ENCODE data around the gene COL7A1. TPM values are rescaled to one million over a fixed set of nuclear protein-coding genes. Genes with fewer than 3 reads are reported as not detected.
A peak's percentile ranks its signal among the peaks of the same experiment; 100 is the strongest.

COL7A1 gene
- total and polyA plus RNA-seq, 2 of the 13 experiments (the other 11 are each of a cell fraction or from before 2014, with no cell fraction given), result 2.7 to 11.7 TPM

- no TSS peak for BruUV-seq (replicated peaks)
- H4K20me1 ChIP-seq (ENCODE audit: insufficient read depth, low read length), result peaks cover 2% of the 10 kb centered on the region; the same call in 1 of the 2 replicates
- peak within 1 kb of the TSS; percentile 91 for H3K9ac ChIP-seq (ENCODE audit: insufficient read depth, low read depth, low read length)
- WGBS (ENCODE audit: low lambda C conversion rate), result 11% methylated on average over 13 of the region's 86 CpGs
- no peak within 1 kb of the TSS for H2AFZ ChIP-seq (ENCODE audit: low read length)
- H3K27me3 ChIP-seq (ENCODE audit: control insufficient read depth in 1 of 2, insufficient read depth in 2 of 2, low read length in 2 of 2), result no peaks in the 10 kb centered on the region; a peak in 1 of 5 replicates
- intact Hi-C loops (cut with micrococcal nuclease; ENCODE audit: unreplicated experiment) (loop anchor here (2.0 kb wide), 1 partner anchor 25 kb away; the partner anchor contains the start of gene SLC26A6), in situ Hi-C loops (cut with HindIII; ENCODE audit: extremely low pct_ligation_motif_present, low pct_unique_long_range_greater_than_20kb) (no loop called here)
- peaks cover 22% of the 10 kb centered on the region for H3K79me2 ChIP-seq (ENCODE audit: insufficient read depth, low read length)
- peak; percentile 40 for FAIRE-seq
- POLR2A ChIA-PET, result interaction anchor here (0.6 to 1.7 kb wide), 12 partner anchors 9 to 170 kb away, joined by 3 to 30 read pairs (median 4); partner anchors contain the start of genes CCDC51, CELSR3, PFKFB4 and SLC26A6
- CTCF ChIA-PET (ENCODE audit: low intra/inter-chr PET ratio, low total read pairs), result interaction anchor here (0.7 to 1.7 kb wide), 2 partner anchors 26 to 51 kb away, joined by 4 to 13 read pairs; partner anchors contain the start of gene SLC26A6
- H3K4me2 ChIP-seq (ENCODE audit: low read depth, low read length), result peak within 1 kb of the TSS; percentile 82
- peak; percentile 85 for DNase-seq (ENCODE audit: low spot score)
- H3K9me3 ChIP-seq (ENCODE audit: low read length), result no peaks in the 10 kb centered on the region
- peak within 1 kb of the TSS; percentile 68 for H3K27ac ChIP-seq (ENCODE audit: extremely low read length, insufficient read depth, low read length)
- peak; percentile 98 for ATAC-seq
- H3K36me3 ChIP-seq (replicated peaks in 1 of 2; ENCODE audit: control insufficient read depth in 1 of 2, insufficient read depth in 2 of 2, low read length in 2 of 2), result peaks cover 13 to 26% of the 10 kb centered on the region in 2 experiments
- peaks cover 58% of the 10 kb centered on the region for H3K4me1 ChIP-seq (ENCODE audit: insufficient read depth, low read length)
- H3K4me3 ChIP-seq (replicated peaks in 1 of 3; ENCODE audit: insufficient read depth in 1 of 3, low read depth in 2 of 3, low read length in 3 of 3), result peak within 1 kb of the TSS; percentile 77 to 98 (median 96)
- TF ChIP-seq ZNF788 (CRISPR knock-in tag; IDR thresholded peaks at IDR 0.05; ENCODE audit: borderline replicate concordance) (peak; percentile 84; the same call in 1 of the 2 replicates), ATF1 (CRISPR knock-in tag; IDR thresholded peaks at IDR 0.05) (no peak), SOX13 (IDR thresholded peaks at IDR 0.05) (no peak), SOX13 (CRISPR knock-in tag; conservative IDR thresholded peaks at IDR 0.05 in 1 of 2, IDR thresholded peaks at IDR 0.05 in 1 of 2) (peak in 1 of 2 experiments; percentile 52; a peak in 2 of 4 replicates), CTCF (CRISPR knock-in tag; IDR thresholded peaks at IDR 0.05) (peak; percentile 98), ZNF724P (CRISPR knock-in tag; IDR thresholded peaks at IDR 0.05; ENCODE audit: borderline replicate concordance) (peak; percentile 62; the same call in 1 of the 2 replicates), ZSCAN5A (CRISPR knock-in tag; IDR thresholded peaks at IDR 0.05; ENCODE audit: borderline replicate concordance) (0 out of 2 replicates have a peak, but pooled peaks have one; percentile 48), MAX (IDR thresholded peaks at IDR 0.05) (peak; percentile 57), ZZZ3 (CRISPR knock-in tag; IDR thresholded peaks at IDR 0.05; ENCODE audit: borderline replicate concordance) (peak; percentile 60; the same call in 1 of the 2 replicates), TOE1 (CRISPR knock-in tag; IDR thresholded peaks at IDR 0.05) (no peak), ZNF10 (CRISPR knock-in tag; IDR thresholded peaks at IDR 0.05; ENCODE audit: borderline replicate concordance, low read depth) (peak; percentile 24; the same call in 1 of the 2 replicates), IKZF1 (IDR thresholded peaks at IDR 0.05) (no peak), SRF (IDR thresholded peaks at IDR 0.05; ENCODE audit: low read depth, low read length) (no peak), ZFP82 (CRISPR knock-in tag; IDR thresholded peaks at IDR 0.05; ENCODE audit: borderline replicate concordance) (0 out of 2 replicates have a peak, but pooled peaks have one; percentile 21), ZBTB43 (CRISPR knock-in tag; conservative IDR thresholded peaks at IDR 0.05) (no peak; the same call in 1 of the 2 replicates)
Observed at GRCh38 chr3:48609088-48610005, 14.2 kb upstream of the COL7A1 start, which contains the start of gene UQCRC1. Gene UQCRC1, minus strand, starts transcription at chr3:48609646. Its CDS starts 26 bp downstream, at chr3:48609620.

Data from HepG2 (cell line).